Right renal cortex interstitium (tissue), 3 donors: ENCODE data around the gene PSG2. TPM values are rescaled to one million over a fixed set of nuclear protein-coding genes. Genes with fewer than 3 reads are reported as not detected.

Source experiments
- polyA plus RNA-seq, 3 donors: library from polyadenylated mRNA; unstranded; fragments of 120-200 nt; gene quantifications; one replicate each; pipeline ENCODE4 v1.2.1, GENCODE V29; 2013; ENCODE audit not compliant: insufficient read length in 3 of 3

Gene PSG2
- polyA plus RNA-seq, 3 donors, result not detected

Other genes starting within 250 kb of the PSG2 start
- gene PSG1, start 203.0 kb downstream of the PSG2 start, polyA plus RNA-seq, result under 1 TPM in 2 of 3 donors, not detected in 1; 0.11 to 0.78 TPM
- gene PSG6, start 164.8 kb downstream of the PSG2 start, polyA plus RNA-seq, result under 1 TPM in 1 of 3 donors, not detected in 2; 0.10 TPM
- gene PSG7, start 145.5 kb downstream of the PSG2 start, polyA plus RNA-seq, result under 1 TPM in 1 of 3 donors, not detected in 2; 0.35 TPM
- gene PSG11, start 56.2 kb downstream of the PSG2 start, polyA plus RNA-seq, result under 1 TPM in 1 of 3 donors, not detected in 2; 0.18 TPM
- gene PSG5, start 103.8 kb upstream of the PSG2 start, polyA plus RNA-seq, result under 1 TPM in 1 of 3 donors, not detected in 2; 0.67 TPM
- gene PSG4, start 122.9 kb upstream of the PSG2 start, polyA plus RNA-seq, result under 1 TPM in 1 of 3 donors, not detected in 2; 0.28 TPM
- under 1 TPM in 1 of 3 donors, not detected in 2; 0.22 TPM for gene PSG9, start 186.8 kb upstream of the PSG2 start, polyA plus RNA-seq